SU-DHL-6 (cell line): Measurements from ENCODE around the gene COMMD8.

Source experiments
- H2AFZ ChIP-seq: fragments of 200-600 bp; sonication (generic); 2 replicates; pipeline ENCODE4 v1.6.1; 2014; ENCODE audit warnings: low read depth, mild to moderate bottlenecking, moderate library complexity, mixed read lengths, antibody characterized with exemption, low read length; ENCODE audit not compliant: severe bottlenecking
- H3F3A ChIP-seq: fragments of 200-600 bp; shearing (Covaris generic); 2 replicates; pipeline ENCODE4 v1.6.0; 2016; ENCODE audit warnings: antibody characterized with exemption, mild to moderate bottlenecking; ENCODE audit not compliant: insufficient read depth
- H3K27ac ChIP-seq: fragments of 200-600 bp; sonication (generic); 2 replicates; pipeline ENCODE4 v1.5.1; 2016; ENCODE audit warnings: low read depth, mild to moderate bottlenecking, low read length, moderate library complexity, mixed read lengths
- H3K27me3 ChIP-seq: fragments of 200-600 bp; sonication (generic), shearing (Covaris generic); 2 replicates; pipeline ENCODE4 v1.6.0; 2014; ENCODE audit warnings: mild to moderate bottlenecking, low read length
- H3K36me3 ChIP-seq: fragments of 200-600 bp; sonication (generic); 2 replicates; pipeline ENCODE4 v1.6.1; 2014; ENCODE audit warnings: mild to moderate bottlenecking, low read length, mixed read lengths
- H3K4me2 ChIP-seq: fragments of 300-600, 200-600 bp; shearing (Covaris generic), sonication (generic); 2 replicates; pipeline ENCODE4 v1.6.0; 2014; ENCODE audit warnings: low read length, low read depth, mild to moderate bottlenecking; ENCODE audit not compliant: poor library complexity, severe bottlenecking
- H3K4me3 ChIP-seq: fragments of 200-600 bp; sonication (generic); 2 replicates; pipeline ENCODE4 v1.5.1; 2014; ENCODE audit warnings: antibody characterized with exemption, low read length, mild to moderate bottlenecking, mixed read lengths; ENCODE audit not compliant: insufficient read depth, poor library complexity, severe bottlenecking
- H3K79me2 ChIP-seq: fragments of 200-600 bp; sonication (generic); 2 replicates; pipeline ENCODE4 v1.6.1; 2014; ENCODE audit warnings: mild to moderate bottlenecking, low read length, moderate library complexity; ENCODE audit not compliant: insufficient read depth
- H3K9ac ChIP-seq: fragments of 200-600 bp; sonication (generic); 2 replicates; pipeline ENCODE4 v1.7.0; 2014; ENCODE audit warnings: mild to moderate bottlenecking, low read length
- H3K9me2 ChIP-seq: fragments of 200-600 bp; sonication (generic); replicated peaks from 2 replicates; pipeline ENCODE4 v1.6.1; 2014; ENCODE audit warnings: low read length; ENCODE audit not compliant: insufficient read depth
- H3K9me3 ChIP-seq: fragments of 200-600 bp; sonication (generic); 2 replicates; pipeline ENCODE4 v1.6.1; 2014; ENCODE audit warnings: low read length, mixed read lengths; ENCODE audit not compliant: insufficient read depth
- H4K20me1 ChIP-seq: fragments of 200-600 bp; sonication (generic); 2 replicates; pipeline ENCODE4 v1.6.1; 2014; ENCODE audit warnings: low read depth, mild to moderate bottlenecking, antibody characterized with exemption, low read length, moderate library complexity, mixed read lengths
- EZH2phosphoT487 ChIP-seq: fragments of 200-600 bp; sonication (generic), shearing (Covaris generic); conservative IDR thresholded peaks from 2 replicates; pipeline ENCODE4 v1.6.1; 2018; ENCODE audit warnings: mild to moderate bottlenecking, antibody characterized with exemption, low read length, moderate library complexity, mixed read lengths
- TF ChIP-seq, protein P1 (sequence below): fragments of 200-600 bp; sonication (generic); IDR thresholded peaks from one replicate; pipeline ENCODE4 v1.5.1; 2017; ENCODE audit warnings: antibody characterized with exemption, mild to moderate bottlenecking, low read length, moderate library complexity; ENCODE audit not compliant: insufficient read depth, poor library complexity, severe bottlenecking

COMMD8 gene

DNA sequence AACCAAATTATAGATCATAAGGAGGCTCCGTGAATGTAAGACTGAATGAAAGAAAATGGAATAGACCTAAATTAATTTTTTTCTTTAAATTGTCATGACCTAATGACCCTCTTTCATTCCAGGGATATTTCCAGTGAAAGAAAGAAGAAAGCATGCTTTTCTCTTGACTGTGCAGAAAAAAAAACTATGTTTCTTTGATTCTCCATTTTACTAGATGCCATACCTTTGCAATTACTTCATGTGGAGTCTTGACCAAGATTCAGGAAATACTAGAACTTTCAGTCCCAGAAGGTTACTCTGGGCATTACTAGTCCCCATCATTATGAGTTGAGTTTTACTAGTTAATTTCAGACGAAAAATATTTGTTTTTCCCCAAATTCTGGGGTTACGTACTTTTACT, 6.4 kb upstream of the COMMD8 start:
- Histone ChIP-seq H3K79me2 (no peaks in the 10 kb centered on the region), H3K9me2 (no peaks in the 10 kb centered on the region), H3K9ac (no peak overlapping the region), H3K4me3 (no peak overlapping the region), H3K27ac (no peak overlapping the region), H2AFZ (no peak overlapping the region), H3F3A (peaks cover 3% of the 10 kb centered on the region; the same call in 1 of the 2 replicates), H3K9me3 (no peaks in the 10 kb centered on the region), H3K36me3 (no peaks in the 10 kb centered on the region), H4K20me1 (no peaks in the 10 kb centered on the region), H3K27me3 (no peaks in the 10 kb centered on the region), H3K4me2 (no peak overlapping the region)
- TF ChIP-seq EZH2phosphoT487 = no peak
- TF ChIP-seq, protein P1, sequence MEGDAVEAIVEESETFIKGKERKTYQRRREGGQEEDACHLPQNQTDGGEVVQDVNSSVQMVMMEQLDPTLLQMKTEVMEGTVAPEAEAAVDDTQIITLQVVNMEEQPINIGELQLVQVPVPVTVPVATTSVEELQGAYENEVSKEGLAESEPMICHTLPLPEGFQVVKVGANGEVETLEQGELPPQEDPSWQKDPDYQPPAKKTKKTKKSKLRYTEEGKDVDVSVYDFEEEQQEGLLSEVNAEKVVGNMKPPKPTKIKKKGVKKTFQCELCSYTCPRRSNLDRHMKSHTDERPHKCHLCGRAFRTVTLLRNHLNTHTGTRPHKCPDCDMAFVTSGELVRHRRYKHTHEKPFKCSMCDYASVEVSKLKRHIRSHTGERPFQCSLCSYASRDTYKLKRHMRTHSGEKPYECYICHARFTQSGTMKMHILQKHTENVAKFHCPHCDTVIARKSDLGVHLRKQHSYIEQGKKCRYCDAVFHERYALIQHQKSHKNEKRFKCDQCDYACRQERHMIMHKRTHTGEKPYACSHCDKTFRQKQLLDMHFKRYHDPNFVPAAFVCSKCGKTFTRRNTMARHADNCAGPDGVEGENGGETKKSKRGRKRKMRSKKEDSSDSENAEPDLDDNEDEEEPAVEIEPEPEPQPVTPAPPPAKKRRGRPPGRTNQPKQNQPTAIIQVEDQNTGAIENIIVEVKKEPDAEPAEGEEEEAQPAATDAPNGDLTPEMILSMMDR = no peak

DNA sequence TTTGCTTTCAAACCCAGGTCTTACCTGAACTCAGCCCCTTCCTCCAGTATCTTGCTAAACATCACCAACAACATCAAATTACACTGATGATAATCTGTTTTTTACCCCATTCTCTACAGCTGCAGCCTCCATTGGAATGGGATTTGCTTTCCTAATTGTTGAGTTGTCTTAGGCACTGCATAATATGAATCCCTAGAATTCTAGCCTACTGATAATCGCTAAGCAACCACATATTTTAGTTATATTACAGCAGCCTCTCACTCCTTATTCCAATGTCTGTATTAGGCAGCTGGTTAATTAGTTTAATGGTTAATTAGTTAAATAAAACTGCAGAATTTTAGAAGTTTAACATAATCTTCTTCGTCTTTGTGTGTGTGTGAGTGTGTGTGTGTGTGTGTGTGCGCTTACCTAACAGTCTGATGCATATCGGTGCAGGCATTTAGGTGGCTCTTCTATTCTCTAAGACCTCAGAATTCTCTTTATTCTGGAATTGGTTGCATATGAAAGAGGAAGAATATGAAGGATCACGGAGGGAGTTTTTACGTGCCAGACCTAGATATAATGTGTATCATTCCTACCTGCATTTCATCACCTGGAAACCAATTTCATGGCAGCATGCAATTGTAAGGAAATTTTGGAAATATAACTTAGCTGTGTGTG, 5.3 kb upstream of the COMMD8 start:
- no peak overlapping the region for H3K27ac ChIP-seq
- H4K20me1 ChIP-seq = no peaks in the 10 kb centered on the region
- no peak overlapping the region for H3K9ac ChIP-seq
- H3K9me3 ChIP-seq = no peaks in the 10 kb centered on the region
- no peak overlapping the region for H2AFZ ChIP-seq
- no peak overlapping the region for H3K4me2 ChIP-seq
- no peak for TF ChIP-seq EZH2phosphoT487
- TF ChIP-seq, protein P1 = no peak
- H3K27me3 ChIP-seq = no peaks in the 10 kb centered on the region
- no peaks in the 10 kb centered on the region for H3K36me3 ChIP-seq
- H3K4me3 ChIP-seq = no peak overlapping the region
- H3F3A ChIP-seq = peaks cover 11% of the 10 kb centered on the region
- H3K79me2 ChIP-seq = no peaks in the 10 kb centered on the region
- H3K9me2 ChIP-seq = no peaks in the 10 kb centered on the region

DNA sequence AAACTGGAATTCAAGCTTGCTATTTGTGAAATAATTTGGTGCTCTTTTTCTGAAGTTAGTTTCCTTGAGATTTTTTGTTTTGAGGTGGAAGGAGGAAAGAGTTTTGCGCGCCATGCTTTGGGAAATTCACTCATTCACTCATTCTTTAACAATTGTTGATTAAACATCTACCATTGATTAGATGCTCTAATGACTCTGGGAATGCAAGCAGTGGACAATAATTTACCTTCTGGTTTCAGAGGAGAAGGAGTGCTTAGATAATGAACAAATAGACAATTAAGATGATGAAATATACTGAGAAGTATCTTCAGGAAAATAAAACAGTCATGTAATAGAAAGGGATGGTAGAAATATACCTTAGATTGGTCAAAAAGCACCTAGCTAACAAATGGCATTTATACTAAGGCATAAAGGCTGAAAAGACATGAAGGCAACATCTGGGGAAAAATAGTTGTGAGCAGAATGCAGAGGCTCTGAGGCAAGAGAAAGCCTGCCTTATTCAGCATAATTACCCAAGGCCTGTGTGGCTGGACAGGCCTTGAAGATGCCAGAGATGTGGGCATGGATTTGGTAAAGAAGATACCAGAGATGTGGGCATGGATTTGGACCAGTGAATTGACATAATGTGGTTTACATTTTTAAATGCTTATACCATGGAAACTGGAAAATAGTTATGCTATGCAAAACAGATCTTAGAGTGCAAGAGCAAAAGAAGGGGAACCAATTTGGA, 2.7 kb upstream of the COMMD8 start:
- no peak overlapping the region for H3K4me2 ChIP-seq

More for the DNA sequence above, 2.7 kb upstream of the COMMD8 start:
- Histone ChIP-seq H2AFZ (peak overlapping the region; percentile 16), H3K4me3 (no peak overlapping the region), H3K9me2 (no peaks in the 10 kb centered on the region), H3K9me3 (no peaks in the 10 kb centered on the region), H3K9ac (no peak overlapping the region), H3F3A (peaks cover 11% of the 10 kb centered on the region), H3K36me3 (no peaks in the 10 kb centered on the region), H3K79me2 (peaks cover 19% of the 10 kb centered on the region), H3K27me3 (no peaks in the 10 kb centered on the region), H3K27ac (no peak overlapping the region), H4K20me1 (no peaks in the 10 kb centered on the region)
- TF ChIP-seq EZH2phosphoT487 = no peak
- TF ChIP-seq, protein P1 = no peak
